ENCODE results near the gene PLEKHB1. TPM values are rescaled to one million over a fixed set of nuclear protein-coding genes. Genes with fewer than 3 reads are reported as not detected.

The PLEKHB1 gene
- total RNA-seq, 4 donors from 2014 or later, result 4.7 to 12.5 (median 6.3) TPM

GRCh38 chr11:73680687-73681086 is 34.3 kb downstream of the PLEKHB1 start:
- H3K4me1 ChIP-seq, result no peaks in the 10 kb centered on the region
- H3K27me3 ChIP-seq, result no peaks in the 10 kb centered on the region
- 70% methylated on average over 2 of the region's 2 CpGs for WGBS
- H3K4me3 ChIP-seq, result no peak overlapping the region
- peaks cover 53% of the 10 kb centered on the region for H3K36me3 ChIP-seq
- DNase-seq (ENCODE audit: low spot score in 2 of 2), result no peak
- TF ChIP-seq POLR2A (IDR thresholded peaks at IDR 0.05) (no peak), CTCF (IDR thresholded peaks at IDR 0.05) (no peak), POLR2AphosphoS5 (IDR thresholded peaks at IDR 0.05) (no peak), EP300 (IDR thresholded peaks at IDR 0.05) (no peak)
- no peaks in the 10 kb centered on the region for H3K9me3 ChIP-seq
- no peak overlapping the region for H3K27ac ChIP-seq

- Histone ChIP-seq H3K4me1 (no peaks in the 10 kb centered on the region), H3K27me3 (no peaks in the 10 kb centered on the region), H3K9me3 (no peaks in the 10 kb centered on the region), H3K4me3 (no peak overlapping the region), H3K27ac (no peak overlapping the region), H3K36me3 (peaks cover 10% of the 10 kb centered on the region)
- WGBS, result 89% methylated on average over 4 of the region's 4 CpGs
- no peak for DNase-seq (ENCODE audit: low spot score in 2 of 2)
- TF ChIP-seq POLR2AphosphoS5 (IDR thresholded peaks at IDR 0.05) (no peak), POLR2A (IDR thresholded peaks at IDR 0.05) (no peak)
Measured at GRCh38 chr11:73693899-73694525, 47.6 kb downstream of the PLEKHB1 start.

GRCh38 chr11:73705053-73705452 is 58.7 kb downstream of the PLEKHB1 start:
- 95% methylated on average over 1 of the region's 1 CpG for WGBS
- TF ChIP-seq CTCF (IDR thresholded peaks at IDR 0.05) (no peak), EP300 (IDR thresholded peaks at IDR 0.05) (no peak), POLR2A (IDR thresholded peaks at IDR 0.05) (no peak), POLR2AphosphoS5 (IDR thresholded peaks at IDR 0.05) (no peak)
- no peak for DNase-seq (ENCODE audit: low spot score in 2 of 2)
- Histone ChIP-seq H3K27ac (no peak overlapping the region), H3K4me1 (no peaks in the 10 kb centered on the region), H3K9me3 (no peaks in the 10 kb centered on the region), H3K4me3 (no peak overlapping the region), H3K27me3 (no peaks in the 10 kb centered on the region), H3K36me3 (peaks cover 61% of the 10 kb centered on the region)

- no peaks in the 10 kb centered on the region for H3K27me3 ChIP-seq
- DNase-seq (ENCODE audit: low spot score in 2 of 2), result no peak
- no peaks in the 10 kb centered on the region for H3K4me1 ChIP-seq
- no peak overlapping the region for H3K4me3 ChIP-seq
- H3K36me3 ChIP-seq, result peaks cover 44% of the 10 kb centered on the region
- H3K9me3 ChIP-seq, result no peaks in the 10 kb centered on the region
- no peak overlapping the region for H3K27ac ChIP-seq
- WGBS, result 77% methylated on average over 3 of the region's 3 CpGs
- TF ChIP-seq EP300 (IDR thresholded peaks at IDR 0.05), result no peak
- TF ChIP-seq POLR2AphosphoS5 (IDR thresholded peaks at IDR 0.05), result no peak
- TF ChIP-seq CTCF (IDR thresholded peaks at IDR 0.05), result no peak
- TF ChIP-seq POLR2A (IDR thresholded peaks at IDR 0.05), result no peak
Measured at GRCh38 chr11:73710964-73711363, 64.6 kb downstream of the PLEKHB1 start.

Other genes with a start within 250 kb of the PLEKHB1 start
- 10 to 100 TPM; 17.7 to 40.1 (median 22.2) TPM for gene FAM168A, start 48.5 kb upstream of the PLEKHB1 start, total RNA-seq
- gene RAB6A, start 114.5 kb downstream of the PLEKHB1 start, total RNA-seq, result 100 to 1,000 TPM in 3 of 4 donors, 10 to 100 TPM in 1; 89.7 to 182 (median 113) TPM
- 10 to 100 TPM; 10.5 to 24.4 (median 15.4) TPM for gene MRPL48, start 141.3 kb downstream of the PLEKHB1 start, total RNA-seq
- gene COA4, start 230.3 kb downstream of the PLEKHB1 start, total RNA-seq, result 10 to 100 TPM; 49.4 to 63.9 (median 57.2) TPM
- gene PAAF1, start 230.4 kb downstream of the PLEKHB1 start, total RNA-seq, result 10 to 100 TPM; 10.7 to 15.4 (median 13.7) TPM